ENCODE measurements around the gene LPXN.

The LPXN gene

GRCh38 chr11:58507355-58507754 is 68.3 kb downstream of the LPXN start:
- TF ChIP-seq CTCF (conservative IDR thresholded peaks at IDR 0.05; ENCODE audit: low read length) (no peak), EZH2phosphoT487 (IDR thresholded peaks at IDR 0.05; ENCODE audit: borderline replicate concordance) (no peak)
- no peak overlapping the region for H3K4me2 ChIP-seq (ENCODE audit: low read depth, low read length, poor library complexity, severe bottlenecking)
- H2AFZ ChIP-seq (ENCODE audit: low read length): no peak overlapping the region
- no peaks in the 10 kb centered on the region for H3K79me2 ChIP-seq (ENCODE audit: insufficient read depth, low read length)
- no peaks in the 10 kb centered on the region for H3K36me3 ChIP-seq (ENCODE audit: insufficient read depth, low read length)
- no peaks in the 10 kb centered on the region for H3K9me3 ChIP-seq (ENCODE audit: insufficient read depth, low read depth, low read length)
- H3F3A ChIP-seq (ENCODE audit: low read depth): no peaks in the 10 kb centered on the region
- H3K4me1 ChIP-seq (ENCODE audit: insufficient read depth, low read length, poor library complexity, severe bottlenecking): peaks cover 10% of the 10 kb centered on the region
- H3K9me2 ChIP-seq (replicated peaks; ENCODE audit: low read depth, low read length): no peaks in the 10 kb centered on the region
- no peak overlapping the region for H3K4me3 ChIP-seq (ENCODE audit: low read length, poor library complexity, severe bottlenecking)
- H3K9ac ChIP-seq (ENCODE audit: low read depth, low read length, poor library complexity, severe bottlenecking): no peak overlapping the region
- no peaks in the 10 kb centered on the region for H4K20me1 ChIP-seq (ENCODE audit: insufficient read depth, low read length, poor library complexity, severe bottlenecking)
- H3K27me3 ChIP-seq (ENCODE audit: insufficient read depth, low read length, poor library complexity, severe bottlenecking): no peaks in the 10 kb centered on the region

- no peaks in the 10 kb centered on the region for H3K27me3 ChIP-seq (ENCODE audit: insufficient read depth, low read length, poor library complexity, severe bottlenecking)
- H2AFZ ChIP-seq (ENCODE audit: low read length): no peak overlapping the region
- H4K20me1 ChIP-seq (ENCODE audit: insufficient read depth, low read length, poor library complexity, severe bottlenecking): no peaks in the 10 kb centered on the region
- H3K79me2 ChIP-seq (ENCODE audit: insufficient read depth, low read length): no peaks in the 10 kb centered on the region
- H3K4me1 ChIP-seq (ENCODE audit: insufficient read depth, low read length, poor library complexity, severe bottlenecking): peaks cover 10% of the 10 kb centered on the region
- no peak overlapping the region for H3K4me2 ChIP-seq (ENCODE audit: low read depth, low read length, poor library complexity, severe bottlenecking)
- no peaks in the 10 kb centered on the region for H3K9me3 ChIP-seq (ENCODE audit: insufficient read depth, low read depth, low read length)
- no peaks in the 10 kb centered on the region for H3K9me2 ChIP-seq (replicated peaks; ENCODE audit: low read depth, low read length)
- no peaks in the 10 kb centered on the region for H3F3A ChIP-seq (ENCODE audit: low read depth)
- TF ChIP-seq EZH2phosphoT487 (IDR thresholded peaks at IDR 0.05; ENCODE audit: borderline replicate concordance) (no peak), CTCF (conservative IDR thresholded peaks at IDR 0.05; ENCODE audit: low read length) (no peak)
- no peak overlapping the region for H3K9ac ChIP-seq (ENCODE audit: low read depth, low read length, poor library complexity, severe bottlenecking)
- H3K4me3 ChIP-seq (ENCODE audit: low read length, poor library complexity, severe bottlenecking): no peak overlapping the region
- H3K36me3 ChIP-seq (ENCODE audit: insufficient read depth, low read length): no peaks in the 10 kb centered on the region
Observed at GRCh38 chr11:58506935-58507334, 68.7 kb downstream of the LPXN start.

GRCh38 chr11:58505849-58506248 is 69.8 kb downstream of the LPXN start:
- Histone ChIP-seq H3K4me3 (ENCODE audit: low read length, poor library complexity, severe bottlenecking) (no peak overlapping the region), H3K9ac (ENCODE audit: low read depth, low read length, poor library complexity, severe bottlenecking) (no peak overlapping the region), H3K9me3 (ENCODE audit: insufficient read depth, low read depth, low read length) (no peaks in the 10 kb centered on the region), H3K27me3 (ENCODE audit: insufficient read depth, low read length, poor library complexity, severe bottlenecking) (no peaks in the 10 kb centered on the region), H3K9me2 (replicated peaks; ENCODE audit: low read depth, low read length) (no peaks in the 10 kb centered on the region), H3K4me1 (ENCODE audit: insufficient read depth, low read length, poor library complexity, severe bottlenecking) (peaks cover 10% of the 10 kb centered on the region), H3K4me2 (ENCODE audit: low read depth, low read length, poor library complexity, severe bottlenecking) (no peak overlapping the region), H4K20me1 (ENCODE audit: insufficient read depth, low read length, poor library complexity, severe bottlenecking) (no peaks in the 10 kb centered on the region), H3K36me3 (ENCODE audit: insufficient read depth, low read length) (no peaks in the 10 kb centered on the region), H3F3A (ENCODE audit: low read depth) (no peaks in the 10 kb centered on the region), H3K79me2 (ENCODE audit: insufficient read depth, low read length) (no peaks in the 10 kb centered on the region), H2AFZ (ENCODE audit: low read length) (no peak overlapping the region)
- no peak for TF ChIP-seq CTCF (conservative IDR thresholded peaks at IDR 0.05; ENCODE audit: low read length)
- no peak for TF ChIP-seq EZH2phosphoT487 (IDR thresholded peaks at IDR 0.05; ENCODE audit: borderline replicate concordance)
